ENCODE data around the gene RAB24. TPM values are rescaled to one million over a fixed set of nuclear protein-coding genes. Genes with fewer than 3 reads are reported as not detected.

The RAB24 gene
- polyA plus RNA-seq (2011; rRNA removed) (31.2 and 31.3 TPM in 2 replicates), polyA plus RNA-seq (2017; fragmentation: RNase III; extraction: RNeasy Plus Mini Kit Qiagen cat#74134 plus additional on column Dnase treatment) (30.0 to 34.5 TPM (median 33.7 TPM) in 3 replicates), polyA minus RNA-seq (2011; rRNA and poly(A)+ RNA removed) (10.8 and 12.4 TPM in 2 replicates)
- polyA plus RNA-seq (2012; cell fraction: cytosol; rRNA removed), result 67.8 and 69.1 TPM in 2 replicates
- 136 and 139 TPM in 2 replicates for polyA plus RNA-seq (2012; cell fraction: nucleus; rRNA removed)

GRCh38 chr5:177303121-177303924 lies at the start of gene RAB24, which contains the start of gene PRELID1:
TSS of gene RAB24 (minus strand) at chr5:177303719. CDS start at chr5:177303288, 431 bp downstream.
TSS of gene PRELID1 (plus strand) at chr5:177303799. CDS start at chr5:177303986, 187 bp downstream.
- Histone ChIP-seq H3K4me2 (peak within 1 kb of the TSS; percentile 99), H3K9me3 (no peaks in the 10 kb centered on the region), H3K4me3 (peak within 1 kb of the TSS; percentile 68), H3K27ac (peak within 1 kb of the TSS; percentile 95 to 96), H3K4me1 (peaks cover 42% of the 10 kb centered on the region)
- CTCF ChIA-PET, result interaction anchor here (1.2 to 4.6 kb wide), 3 partner anchors 7 to 190 kb away, joined by 3 to 24 read pairs (median 14); no protein-coding TSS in a partner anchor
- peak; percentile 55 to 78 for ATAC-seq
- 12% methylated on average over 30 of the region's 100 CpGs for WGBS (ENCODE audit: missing lambda C conversion rate)
- DNase-seq (ENCODE audit: low read depth in 1 of 2, low spot score in 1 of 2), result peak; percentile 77 to 84
- POLR2A ChIA-PET, result interaction anchor here (0.6 kb wide), 1 partner anchor 109 kb away, joined by 3 read pairs; no protein-coding TSS in a partner anchor
- no peak for FAIRE-seq
- TF ChIP-seq HEYL (CRISPR knock-in tag; IDR thresholded peaks at IDR 0.05) (no peak), BHLHE40 (IDR thresholded peaks at IDR 0.05; ENCODE audit: low read depth, low read length) (no peak), MAX (IDR thresholded peaks at IDR 0.05) (peak; percentile 86), NPAS2 (CRISPR knock-in tag; IDR thresholded peaks at IDR 0.05; ENCODE audit: borderline replicate concordance) (no peak), MYC (IDR thresholded peaks at IDR 0.05; ENCODE audit: borderline replicate concordance, low read length) (0 out of 2 replicates have a peak, but pooled peaks have one; percentile 74), HOXB13 (CRISPR knock-in tag; IDR thresholded peaks at IDR 0.05; ENCODE audit: low read depth) (no peak), ESRRA (IDR thresholded peaks at IDR 0.05; ENCODE audit: borderline replicate concordance, low read length) (no peak), CHD4 (IDR thresholded peaks at IDR 0.05; ENCODE audit: borderline replicate concordance) (no peak), POLR2A (IDR thresholded peaks at IDR 0.05; ENCODE audit: low read length) (peak; percentile 60), ELK1 (IDR thresholded peaks at IDR 0.05; ENCODE audit: low read depth, low read length) (no peak), HOXB5 (CRISPR knock-in tag; IDR thresholded peaks at IDR 0.05) (no peak), USF2 (IDR thresholded peaks at IDR 0.05) (peak; percentile 89), MAZ (IDR thresholded peaks at IDR 0.05; ENCODE audit: borderline replicate concordance, low read depth, low read length) (peak; percentile 49; the same call in 1 of the 2 replicates), CBX2 (IDR thresholded peaks at IDR 0.05; ENCODE audit: borderline replicate concordance, low read depth) (no peak), REST (IDR thresholded peaks at IDR 0.05) (0 out of 2 replicates have a peak, but pooled peaks have one; percentile 25), CHD2 (IDR thresholded peaks at IDR 0.05; ENCODE audit: low read length, partially characterized antibody) (no peak), NR3C1 (IDR thresholded peaks at IDR 0.05) (no peak), EHF (CRISPR knock-in tag; IDR thresholded peaks at IDR 0.05) (no peak), ZC3H11A (IDR thresholded peaks at IDR 0.05) (no peak), POLR2AphosphoS2 (conservative IDR thresholded peaks at IDR 0.05; ENCODE audit: low read length) (no peak), HMGXB4 (CRISPR knock-in tag; IDR thresholded peaks at IDR 0.05; ENCODE audit: borderline replicate concordance) (no peak), KDM5A (IDR thresholded peaks at IDR 0.05) (peak; percentile 76; the same call in 1 of the 2 replicates), FOSB (CRISPR knock-in tag; IDR thresholded peaks at IDR 0.05) (0 out of 2 replicates have a peak, but pooled peaks have one; percentile 41), MAFK (IDR thresholded peaks at IDR 0.05; ENCODE audit: partially characterized antibody) (no peak), FOSL2 (IDR thresholded peaks at IDR 0.05) (no peak), FOSL2 (CRISPR knock-in tag; IDR thresholded peaks at IDR 0.05) (no peak), JUN (IDR thresholded peaks at IDR 0.05) (peak; percentile 64 to 88; a peak in 4 of 5 replicates), HDAC2 (IDR thresholded peaks at IDR 0.05) (no peak), HES2 (IDR thresholded peaks at IDR 0.05) (no peak), RARB (CRISPR knock-in tag; IDR thresholded peaks at IDR 0.05) (no peak), NFE2L2 (conservative IDR thresholded peaks at IDR 0.05; ENCODE audit: low read length) (no peak), PHF8 (IDR thresholded peaks at IDR 0.05; ENCODE audit: borderline replicate concordance, low read depth) (peak; percentile 60; the same call in 1 of the 2 replicates), FOXS1 (CRISPR knock-in tag; IDR thresholded peaks at IDR 0.05) (no peak)
